ENCODE results near the gene NOM1.

The NOM1 gene

GRCh38 chr7:156962145-156962544 lies 12.6 kb downstream of the NOM1 start:
- no peak overlapping the region for H3K9ac ChIP-seq (ENCODE audit: low read depth, low read length)
- H3K4me1 ChIP-seq (ENCODE audit: insufficient read depth, low read length): no peaks in the 10 kb centered on the region
- no peak overlapping the region for H3K4me2 ChIP-seq (ENCODE audit: insufficient read depth, low read length)
- no peak overlapping the region for H2AFZ ChIP-seq (ENCODE audit: low read depth, low read length)
- DNase-seq: no peak
- no peak overlapping the region for H3K27ac ChIP-seq (ENCODE audit: low read length)
- no peak overlapping the region for H3K4me3 ChIP-seq (ENCODE audit: low read depth in 1 of 2, low read length in 2 of 2)
- H3K27me3 ChIP-seq (ENCODE audit: insufficient read depth, low read length, poor library complexity): no peaks in the 10 kb centered on the region
- H3K36me3 ChIP-seq (ENCODE audit: insufficient read depth, low read length): peaks cover 93% of the 10 kb centered on the region
- no peaks in the 10 kb centered on the region for H3K9me3 ChIP-seq (ENCODE audit: insufficient read depth, low read length, severe bottlenecking)
- peaks cover 14% of the 10 kb centered on the region; the same call in 1 of the 2 replicates for H3K79me2 ChIP-seq (ENCODE audit: insufficient read depth, low read length)
- no peak for TF ChIP-seq EZH2 (IDR thresholded peaks at IDR 0.05; ENCODE audit: borderline replicate concordance, low read depth, low read length, severe bottlenecking)
- no peak for TF ChIP-seq CTCF (IDR thresholded peaks at IDR 0.05; ENCODE audit: borderline replicate concordance, extremely low read depth, low read length, poor library complexity, severe bottlenecking)
- peaks cover 39% of the 10 kb centered on the region for H4K20me1 ChIP-seq (ENCODE audit: insufficient read depth, low read length)
- ATAC-seq (ENCODE audit: insufficient read depth, low read depth): no peak

- peaks cover 39% of the 10 kb centered on the region for H4K20me1 ChIP-seq (ENCODE audit: insufficient read depth, low read length)
- no peak for TF ChIP-seq CTCF (IDR thresholded peaks at IDR 0.05; ENCODE audit: borderline replicate concordance, extremely low read depth, low read length, poor library complexity, severe bottlenecking)
- no peak for TF ChIP-seq EZH2 (IDR thresholded peaks at IDR 0.05; ENCODE audit: borderline replicate concordance, low read depth, low read length, severe bottlenecking)
- no peak overlapping the region for H3K4me3 ChIP-seq (ENCODE audit: low read depth in 1 of 2, low read length in 2 of 2)
- H3K4me2 ChIP-seq (ENCODE audit: insufficient read depth, low read length): no peak overlapping the region
- DNase-seq (no peak), ATAC-seq (ENCODE audit: insufficient read depth, low read depth) (no peak)
- H3K27me3 ChIP-seq (ENCODE audit: insufficient read depth, low read length, poor library complexity): no peaks in the 10 kb centered on the region
- peaks cover 11% of the 10 kb centered on the region; the same call in 1 of the 2 replicates for H3K79me2 ChIP-seq (ENCODE audit: insufficient read depth, low read length)
- peaks cover 96% of the 10 kb centered on the region for H3K36me3 ChIP-seq (ENCODE audit: insufficient read depth, low read length)
- H3K9me3 ChIP-seq (ENCODE audit: insufficient read depth, low read length, severe bottlenecking): no peaks in the 10 kb centered on the region
- H3K4me1 ChIP-seq (ENCODE audit: insufficient read depth, low read length): no peaks in the 10 kb centered on the region
- no peak overlapping the region for H2AFZ ChIP-seq (ENCODE audit: low read depth, low read length)
- no peak overlapping the region for H3K27ac ChIP-seq (ENCODE audit: low read length)
- H3K9ac ChIP-seq (ENCODE audit: low read depth, low read length): no peak overlapping the region
These were observed 13.4 kb downstream of the NOM1 start for GRCh38 chr7:156962897-156963296.

- no peaks in the 10 kb centered on the region for H3K9me3 ChIP-seq (ENCODE audit: insufficient read depth, low read length, severe bottlenecking)
- H3K4me3 ChIP-seq (ENCODE audit: low read depth in 1 of 2, low read length in 2 of 2): no peak overlapping the region
- H3K4me2 ChIP-seq (ENCODE audit: insufficient read depth, low read length): no peak overlapping the region
- no peak overlapping the region for H2AFZ ChIP-seq (ENCODE audit: low read depth, low read length)
- H3K27me3 ChIP-seq (ENCODE audit: insufficient read depth, low read length, poor library complexity): no peaks in the 10 kb centered on the region
- H3K79me2 ChIP-seq (ENCODE audit: insufficient read depth, low read length): peaks cover 9% of the 10 kb centered on the region; the same call in 1 of the 2 replicates
- TF ChIP-seq EZH2 (IDR thresholded peaks at IDR 0.05; ENCODE audit: borderline replicate concordance, low read depth, low read length, severe bottlenecking) (no peak), CTCF (IDR thresholded peaks at IDR 0.05; ENCODE audit: borderline replicate concordance, extremely low read depth, low read length, poor library complexity, severe bottlenecking) (no peak)
- ATAC-seq (ENCODE audit: insufficient read depth, low read depth) (no peak), DNase-seq (no peak)
- no peaks in the 10 kb centered on the region for H3K4me1 ChIP-seq (ENCODE audit: insufficient read depth, low read length)
- H4K20me1 ChIP-seq (ENCODE audit: insufficient read depth, low read length): peaks cover 38% of the 10 kb centered on the region
- H3K9ac ChIP-seq (ENCODE audit: low read depth, low read length): no peak overlapping the region
- H3K36me3 ChIP-seq (ENCODE audit: insufficient read depth, low read length): peaks cover 96% of the 10 kb centered on the region
- no peak overlapping the region for H3K27ac ChIP-seq (ENCODE audit: low read length)
These were observed 14.0 kb downstream of the NOM1 start for GRCh38 chr7:156963472-156963871.

- DNase-seq (no peak), ATAC-seq (ENCODE audit: insufficient read depth, low read depth) (no peak)
- Histone ChIP-seq H3K9ac (ENCODE audit: low read depth, low read length) (no peak overlapping the region), H2AFZ (ENCODE audit: low read depth, low read length) (no peak overlapping the region), H3K79me2 (ENCODE audit: insufficient read depth, low read length) (peaks cover 7% of the 10 kb centered on the region; the same call in 1 of the 2 replicates), H3K27me3 (ENCODE audit: insufficient read depth, low read length, poor library complexity) (no peaks in the 10 kb centered on the region), H4K20me1 (ENCODE audit: insufficient read depth, low read length) (peaks cover 34% of the 10 kb centered on the region), H3K4me3 (ENCODE audit: low read depth in 1 of 2, low read length in 2 of 2) (no peak overlapping the region), H3K4me2 (ENCODE audit: insufficient read depth, low read length) (no peak overlapping the region), H3K36me3 (ENCODE audit: insufficient read depth, low read length) (peaks cover 98% of the 10 kb centered on the region), H3K9me3 (ENCODE audit: insufficient read depth, low read length, severe bottlenecking) (no peaks in the 10 kb centered on the region), H3K27ac (ENCODE audit: low read length) (no peak overlapping the region), H3K4me1 (ENCODE audit: insufficient read depth, low read length) (no peaks in the 10 kb centered on the region)
- TF ChIP-seq EZH2 (IDR thresholded peaks at IDR 0.05; ENCODE audit: borderline replicate concordance, low read depth, low read length, severe bottlenecking) (no peak), CTCF (IDR thresholded peaks at IDR 0.05; ENCODE audit: borderline replicate concordance, extremely low read depth, low read length, poor library complexity, severe bottlenecking) (no peak)
These were observed 15.5 kb downstream of the NOM1 start for GRCh38 chr7:156964971-156965370.
